ENCODE measurements around the gene LPP.

The LPP gene

DNA sequence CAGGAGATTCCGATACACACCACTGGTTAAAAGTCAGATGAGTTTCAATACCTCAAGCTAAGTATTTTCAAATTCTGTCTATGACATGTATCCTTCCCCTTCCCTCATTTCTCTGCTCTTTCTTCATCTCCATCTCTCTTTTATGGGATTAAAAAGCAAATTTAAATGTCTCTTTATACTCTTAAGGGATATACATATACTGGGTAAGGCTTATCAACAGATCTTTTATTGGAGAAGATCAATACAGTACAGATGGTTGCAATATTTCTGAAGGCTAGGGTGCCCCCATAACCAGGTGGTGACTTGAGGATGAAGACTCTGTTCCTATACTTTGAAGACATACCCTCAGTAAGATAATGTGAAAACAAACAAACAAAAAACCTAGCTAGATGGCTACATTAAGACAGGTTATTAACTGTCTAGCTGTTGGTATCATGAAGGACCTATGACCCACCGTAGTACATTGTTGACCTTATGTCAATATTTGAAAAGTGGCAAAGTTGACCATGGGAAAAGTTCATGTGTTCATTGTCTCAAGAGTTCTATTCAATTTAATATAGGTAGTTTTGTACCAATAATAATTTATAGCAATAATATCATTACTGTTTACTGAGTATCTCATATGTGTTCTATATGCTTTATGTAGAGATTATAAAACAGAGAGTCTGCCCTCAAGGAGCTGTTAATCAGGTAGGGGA lies 319.8 kb downstream of the LPP start:
- DNase-seq (ENCODE audit: low read depth): no peak

DNA sequence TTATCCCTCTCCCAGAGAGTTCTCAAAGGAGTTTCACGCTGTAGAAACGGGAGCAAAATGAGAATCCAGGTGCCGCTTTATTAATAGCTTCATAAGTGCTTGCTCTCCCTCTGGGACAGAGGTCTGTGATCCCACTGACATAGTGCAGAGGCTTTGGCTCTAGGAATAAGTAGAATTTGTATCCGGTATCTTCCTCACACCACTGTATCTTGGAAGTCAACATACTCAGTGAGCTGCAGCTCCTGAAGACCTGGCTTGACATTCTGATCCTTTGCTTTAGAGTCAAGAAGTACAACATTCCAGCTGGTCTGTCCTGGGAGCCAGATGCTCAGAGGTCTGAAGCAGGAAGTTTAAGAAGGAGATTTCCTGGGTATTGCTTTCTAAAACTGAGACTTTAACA lies 323.0 kb downstream of the LPP start:
- no peak for DNase-seq (ENCODE audit: low read depth)

DNA sequence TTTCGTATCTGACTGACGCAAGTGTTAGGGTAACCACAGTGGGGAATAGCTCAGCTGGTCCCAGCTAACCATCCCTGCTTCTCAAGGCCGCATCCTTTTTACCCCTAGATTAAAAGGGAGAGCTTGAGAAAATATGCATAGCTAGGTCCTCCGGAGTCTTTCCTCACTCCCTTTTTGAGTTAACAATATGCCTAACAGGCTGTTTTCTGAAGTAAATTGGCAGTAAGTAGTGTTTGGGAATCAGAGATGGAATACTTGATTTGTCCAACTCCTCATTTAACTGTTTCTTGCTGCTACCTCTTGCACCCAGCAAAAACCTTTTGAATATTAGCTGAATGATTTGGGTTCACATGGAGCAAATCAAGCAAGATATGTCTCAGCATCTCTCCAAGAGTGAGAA lies 326.1 kb downstream of the LPP start:
- DNase-seq (ENCODE audit: low read depth): no peak

DNA sequence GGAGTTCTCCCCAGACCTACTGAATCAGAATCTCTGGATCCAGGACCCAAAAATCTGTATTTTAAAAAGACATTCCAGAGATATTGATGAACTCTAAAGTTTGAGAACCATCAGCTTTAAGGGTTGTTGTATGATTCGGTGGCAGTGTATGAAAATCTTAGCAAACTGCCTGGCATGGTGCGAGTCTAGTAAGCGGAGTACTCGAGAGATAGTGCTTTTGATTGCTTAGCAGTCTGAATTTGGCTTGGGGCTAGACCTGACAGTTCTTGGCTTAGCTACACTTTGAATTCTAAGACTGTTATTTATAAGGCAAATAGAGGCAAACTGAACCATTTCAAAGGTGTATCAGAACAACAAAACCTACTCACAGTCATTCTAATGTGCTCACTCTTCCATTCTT lies 329.0 kb downstream of the LPP start:
- no peak for DNase-seq (ENCODE audit: low read depth)

DNA sequence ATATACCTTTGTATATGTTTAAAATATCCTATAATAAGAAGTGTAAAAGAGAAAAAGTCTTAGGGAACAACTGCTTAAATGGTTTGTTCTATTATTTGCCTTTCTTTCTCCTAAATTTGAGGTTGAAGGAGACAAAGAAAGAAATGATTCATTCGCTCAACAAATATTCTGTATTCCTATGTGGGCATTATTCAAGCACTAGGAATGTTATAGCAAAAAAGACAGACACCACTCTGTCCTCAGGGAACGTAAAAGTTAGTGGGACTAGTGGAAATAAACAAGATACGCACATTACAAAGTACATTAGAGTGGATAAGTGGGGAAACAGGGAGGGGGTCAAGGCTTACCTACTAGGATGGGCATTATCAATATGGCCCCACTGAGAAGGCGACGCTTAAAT lies 332.2 kb downstream of the LPP start:
- no peak for DNase-seq (ENCODE audit: low read depth)

DNA sequence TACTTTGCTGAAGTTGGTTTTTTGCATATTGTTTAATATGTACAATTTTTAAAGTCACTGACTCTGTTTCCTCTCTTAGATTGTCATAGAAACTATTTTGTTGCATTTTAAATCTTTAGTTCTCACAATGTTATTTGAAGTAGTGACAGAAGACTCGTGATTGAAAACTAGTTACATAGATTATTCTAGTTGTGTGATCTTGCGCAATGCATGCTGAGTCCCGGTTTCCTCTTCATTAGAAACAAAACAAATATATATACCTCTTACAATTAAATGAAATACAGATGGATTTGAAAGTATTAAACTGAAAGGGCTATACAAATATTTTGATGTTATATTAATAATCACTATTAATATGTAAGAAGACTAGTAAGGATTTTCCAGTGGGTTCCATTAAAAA lies 333.0 kb downstream of the LPP start:
- DNase-seq (ENCODE audit: low read depth): no peak

DNA sequence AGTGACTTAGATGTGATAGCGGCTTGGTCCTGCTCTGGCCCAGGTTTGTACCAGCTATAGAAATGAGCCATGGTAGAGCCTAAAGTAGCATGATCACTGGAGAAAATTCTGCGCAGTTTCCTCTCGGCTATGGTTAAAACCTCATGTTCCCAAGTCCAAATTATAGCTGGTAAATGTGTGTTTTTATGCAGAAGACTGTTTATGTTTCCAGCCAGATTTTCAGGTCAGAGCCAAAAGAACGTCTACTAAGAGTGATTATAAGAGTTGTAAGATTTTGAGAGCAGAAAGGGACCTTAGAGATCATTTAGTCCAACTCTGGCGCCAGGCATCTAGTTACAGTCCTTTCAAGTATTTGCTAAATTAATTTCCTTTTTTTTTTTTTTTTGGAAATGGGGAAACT lies 333.7 kb downstream of the LPP start:
- DNase-seq (ENCODE audit: low read depth): no peak

DNA sequence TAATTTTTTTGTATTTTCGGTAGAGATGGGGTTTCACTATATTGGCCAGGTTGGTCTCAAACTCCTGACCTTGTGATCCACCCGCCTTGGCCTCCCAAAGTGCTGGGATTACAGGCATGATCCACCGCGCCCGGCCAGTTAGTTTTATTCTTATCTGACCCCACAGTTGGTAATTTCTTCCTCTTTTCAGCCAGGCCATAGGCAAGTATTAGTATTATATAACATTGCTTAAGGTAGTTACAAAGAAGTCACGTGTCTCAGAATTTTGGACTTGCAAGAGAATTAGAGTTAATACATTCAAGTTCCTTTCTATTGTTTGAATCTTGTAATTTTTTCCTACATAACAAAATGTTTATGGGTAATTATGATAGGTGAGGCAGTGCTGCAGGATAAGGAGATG lies 334.8 kb downstream of the LPP start:
- DNase-seq (ENCODE audit: low read depth): no peak

DNA sequence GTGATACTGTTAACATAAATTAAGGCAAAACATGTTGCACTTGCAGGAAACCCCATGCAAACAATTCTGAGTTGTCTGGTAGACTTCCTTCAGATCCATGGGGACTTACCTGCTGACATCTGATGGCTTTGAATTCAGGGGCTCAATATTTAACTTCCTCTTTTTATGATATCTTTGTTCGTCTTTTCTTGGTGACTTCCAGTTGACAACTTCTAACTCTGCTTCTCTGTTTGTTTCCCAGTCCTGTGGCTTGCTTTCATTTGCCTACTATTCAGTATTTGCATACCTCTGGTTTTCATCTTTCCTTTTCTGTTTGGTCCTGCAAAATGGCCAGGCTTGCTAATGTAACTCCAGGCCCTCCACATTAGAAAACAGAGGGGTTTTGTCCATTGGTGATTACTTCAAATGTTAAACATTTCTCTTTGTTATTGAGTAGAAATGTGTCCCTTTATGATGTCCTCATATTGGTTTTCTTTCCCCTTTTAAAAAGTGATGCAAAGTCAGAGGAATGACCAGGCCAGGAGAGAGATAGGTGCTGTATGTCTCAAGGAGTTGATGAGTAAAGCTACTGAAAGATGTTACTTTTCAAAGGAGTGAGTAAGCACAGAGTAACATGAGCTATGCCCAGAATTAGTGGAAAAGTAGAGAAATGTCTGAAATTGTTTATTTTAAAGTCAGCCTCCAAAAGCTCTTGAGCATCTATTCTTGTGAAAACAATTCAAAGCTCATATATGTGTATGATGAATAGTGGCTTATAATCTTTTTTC lies 335.9 kb downstream of the LPP start:
- no peak for DNase-seq (ENCODE audit: low read depth)

DNA sequence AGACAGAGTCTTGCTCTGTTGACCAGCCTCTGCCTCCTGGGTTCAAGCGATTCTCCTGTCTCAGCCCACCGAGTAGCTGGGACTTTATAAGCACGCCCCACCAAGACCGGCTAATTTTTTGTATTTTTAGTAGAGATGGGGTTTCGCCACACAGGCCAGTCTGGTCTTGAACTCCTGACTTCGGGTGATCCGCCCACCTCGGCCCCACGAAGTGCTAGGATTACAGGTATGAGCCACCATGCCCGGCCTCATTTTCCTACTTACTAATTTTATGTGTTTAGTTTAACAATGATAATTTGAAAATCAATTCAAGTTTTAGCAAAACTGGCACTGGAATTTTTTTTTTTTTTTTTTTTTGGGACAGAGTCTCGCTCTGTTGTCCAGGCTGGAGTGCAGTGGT lies 336.5 kb downstream of the LPP start:
- DNase-seq (ENCODE audit: low read depth): no peak

DNA sequence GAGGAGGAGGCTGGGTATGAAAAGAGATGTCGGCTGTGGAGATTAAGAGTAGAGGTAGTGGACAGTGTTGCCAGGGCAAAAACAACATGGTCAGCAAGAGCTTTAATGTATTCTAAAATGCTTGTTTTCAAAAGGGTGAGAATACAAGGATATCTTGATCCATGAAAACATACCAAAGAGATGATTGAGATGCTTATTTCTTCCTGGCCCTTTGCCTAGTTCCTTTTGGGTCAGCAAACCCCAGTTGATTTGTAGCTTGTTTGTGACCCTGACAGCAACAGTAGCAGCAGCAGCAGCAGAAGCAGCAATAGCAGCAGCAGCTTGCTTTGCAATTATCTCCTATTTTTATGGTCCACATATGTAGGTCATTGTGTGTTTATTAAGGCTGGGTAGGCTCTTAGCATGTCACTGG lies 337.3 kb downstream of the LPP start:
- DNase-seq (ENCODE audit: low read depth): no peak

DNA sequence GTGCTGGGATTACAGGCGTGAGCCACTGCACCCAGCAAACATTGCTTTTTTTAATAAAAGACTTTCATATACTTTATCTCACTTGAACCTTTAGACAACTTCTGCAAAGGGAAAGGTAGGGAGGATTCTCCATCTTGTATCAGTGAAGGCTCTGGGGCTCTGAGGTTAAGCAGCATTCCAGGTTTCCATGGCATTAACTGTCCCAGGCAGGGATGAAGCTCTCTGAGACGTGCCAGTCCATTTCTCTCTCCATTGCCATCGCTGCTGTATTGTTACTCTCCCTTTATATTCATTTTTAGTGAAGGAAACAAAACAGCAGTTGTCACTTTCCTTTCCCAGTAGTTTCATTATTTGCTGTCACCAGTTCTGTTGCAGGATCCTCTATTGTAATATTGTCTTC lies 342.4 kb downstream of the LPP start:
- DNase-seq (ENCODE audit: low read depth): no peak

DNA sequence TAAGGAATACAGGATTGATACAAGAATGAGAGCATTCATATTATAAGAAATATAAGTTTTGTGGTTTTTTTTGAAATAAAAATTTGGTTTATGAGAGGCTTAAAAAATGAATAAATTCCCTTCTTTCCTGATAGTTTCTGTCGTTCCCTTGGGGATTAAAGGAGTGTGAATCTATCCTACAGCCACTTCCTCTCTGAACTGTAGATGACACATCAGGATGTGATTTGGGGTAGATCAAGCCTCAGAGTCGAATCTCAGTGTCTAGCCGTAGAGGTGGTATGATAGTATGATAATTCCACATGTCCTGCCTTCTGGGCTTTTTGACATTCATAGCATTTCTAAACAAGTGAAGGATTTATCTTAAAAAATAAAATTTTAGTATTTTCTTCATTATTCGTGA lies 343.1 kb downstream of the LPP start:
- DNase-seq (ENCODE audit: low read depth): no peak

DNA sequence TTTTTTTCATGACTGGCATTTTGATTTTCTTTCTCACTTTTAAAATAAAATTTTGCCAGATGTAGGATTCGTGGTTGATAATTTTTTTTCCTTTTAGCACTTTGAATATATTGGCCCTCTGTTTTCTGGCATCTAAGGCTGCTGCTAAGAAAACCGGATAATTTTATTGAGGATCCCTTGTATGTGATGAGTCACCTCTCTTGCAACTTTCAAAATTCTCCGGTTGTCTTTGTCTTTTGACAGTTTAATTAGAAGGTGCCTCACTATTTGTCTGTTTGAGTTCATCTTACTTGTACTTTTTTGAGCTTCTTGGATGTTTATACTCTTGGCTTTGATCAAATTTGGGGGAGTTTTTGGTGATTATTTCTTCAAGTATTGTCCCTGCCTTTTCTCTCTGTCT lies 349.7 kb downstream of the LPP start:
- no peak for DNase-seq (ENCODE audit: low read depth)

DNA sequence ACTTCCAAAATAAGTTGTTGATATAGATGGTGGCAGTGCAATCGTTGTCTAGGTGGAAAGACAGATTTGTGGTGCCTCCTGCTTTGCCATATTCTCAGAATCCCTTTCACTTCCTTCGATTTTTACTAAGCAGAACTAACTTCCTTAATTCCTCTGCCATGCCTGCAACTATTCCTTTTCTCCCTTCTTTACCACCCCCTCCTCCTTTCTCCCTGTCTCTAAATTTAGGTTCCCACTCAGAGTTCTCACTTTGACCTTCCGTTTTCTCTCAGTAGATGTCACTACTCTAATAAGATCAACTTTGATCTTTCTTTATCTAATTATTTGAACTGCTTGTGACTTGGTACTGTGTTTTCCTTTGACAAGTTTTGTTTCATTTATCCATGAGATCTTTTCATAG lies 351.2 kb downstream of the LPP start:
- no peak for DNase-seq (ENCODE audit: low read depth)

DNA sequence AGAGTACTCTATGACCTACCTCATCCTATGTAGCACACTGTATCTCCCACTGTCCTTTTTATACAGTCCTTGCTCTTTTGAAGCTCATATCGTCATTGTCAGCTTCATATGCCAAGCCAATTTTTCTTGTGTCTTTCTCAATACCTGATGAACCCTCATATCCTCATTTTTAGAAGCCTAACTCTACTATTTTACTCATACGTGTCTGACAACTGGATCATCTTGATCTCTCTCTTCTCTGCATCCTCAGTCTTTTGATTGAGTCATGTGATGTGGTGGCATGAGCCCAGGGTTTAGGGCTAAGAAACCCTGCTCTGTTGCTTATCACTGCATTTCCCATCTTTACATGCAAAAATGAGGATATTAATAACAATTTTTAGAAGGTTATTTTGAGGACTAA lies 352.0 kb downstream of the LPP start:
- DNase-seq (ENCODE audit: low read depth): no peak

DNA sequence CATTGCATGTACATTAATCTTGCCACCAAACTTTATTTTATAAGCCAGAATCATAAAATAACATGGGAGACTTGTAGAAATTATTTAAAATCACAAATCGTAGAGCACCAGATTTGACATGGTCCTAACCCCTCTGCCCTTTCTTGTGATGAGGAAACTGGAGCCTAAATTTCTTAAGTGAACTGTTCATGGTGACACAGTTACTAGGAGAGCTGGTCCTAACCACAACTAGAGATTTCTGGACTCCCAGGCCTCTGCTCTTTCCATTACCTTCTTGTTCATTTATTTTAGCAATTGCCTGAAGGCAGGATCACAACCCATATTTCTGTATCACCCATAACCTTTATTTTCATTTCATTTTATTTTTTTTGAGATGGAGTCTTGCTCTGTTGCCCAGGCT lies 352.5 kb downstream of the LPP start:
- no peak for DNase-seq (ENCODE audit: low read depth)

DNA sequence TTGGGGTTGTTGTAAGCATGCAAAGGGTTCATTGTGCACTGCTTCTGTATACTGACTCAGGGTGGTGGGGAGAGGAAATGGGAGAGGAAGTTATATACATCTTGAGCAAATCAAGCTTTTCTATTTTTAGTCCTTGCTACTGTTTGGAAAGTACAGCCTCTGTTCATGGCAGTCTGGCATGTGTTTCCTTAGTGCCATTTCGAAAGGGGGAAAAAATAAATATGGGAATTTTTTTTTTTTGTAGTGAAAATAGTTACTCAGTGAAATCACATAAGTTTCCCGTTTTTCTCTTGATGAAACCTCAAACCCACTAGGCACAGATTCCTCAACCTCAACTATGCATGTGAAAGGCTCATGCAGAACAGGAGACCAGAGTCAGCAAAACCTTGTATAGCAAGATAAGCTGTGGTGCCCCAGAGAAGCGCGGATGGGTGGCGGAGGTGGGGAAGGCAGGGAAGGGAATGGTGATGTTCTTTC lies 353.3 kb downstream of the LPP start:
- no peak for DNase-seq (ENCODE audit: low read depth)

DNA sequence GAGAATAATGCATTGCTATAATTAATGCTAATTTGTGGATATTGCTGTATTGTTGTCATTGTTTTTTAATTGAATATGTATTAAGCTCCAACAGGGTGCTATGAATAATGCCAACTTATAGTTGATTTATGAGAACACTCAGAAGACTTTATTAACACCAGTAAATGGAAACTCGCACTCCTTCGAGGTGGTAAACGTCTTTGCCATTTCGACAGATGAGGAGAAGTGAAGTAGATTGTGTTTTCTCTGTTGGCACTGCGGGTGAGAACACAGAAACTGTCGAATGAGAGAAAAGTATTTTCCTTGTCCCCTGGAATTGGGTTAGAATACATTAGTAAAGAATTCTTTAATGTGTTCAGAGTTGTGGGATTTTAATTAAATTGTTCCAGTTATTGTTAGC lies 354.5 kb downstream of the LPP start:
- DNase-seq (ENCODE audit: low read depth): no peak

DNA sequence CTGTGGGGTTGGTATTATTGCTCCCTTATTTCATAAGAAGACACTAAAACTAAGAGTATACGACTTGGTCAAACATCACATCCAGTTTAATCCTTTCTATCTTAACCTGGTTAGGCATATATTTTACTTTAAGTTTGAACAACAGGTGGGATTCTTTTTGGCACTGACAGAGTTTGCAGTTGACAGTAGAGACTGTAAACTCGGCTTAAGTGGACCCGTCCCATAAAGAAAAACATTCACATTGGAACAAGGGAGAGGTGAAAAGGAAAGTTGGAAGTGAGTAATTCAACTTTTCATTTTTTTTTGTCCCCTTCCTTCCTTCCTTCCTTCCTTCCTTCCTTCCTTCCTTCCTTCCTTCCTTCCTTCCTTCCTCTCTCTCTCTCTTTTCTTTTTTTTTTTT lies 355.4 kb downstream of the LPP start:
- DNase-seq (ENCODE audit: low read depth): no peak

DNA sequence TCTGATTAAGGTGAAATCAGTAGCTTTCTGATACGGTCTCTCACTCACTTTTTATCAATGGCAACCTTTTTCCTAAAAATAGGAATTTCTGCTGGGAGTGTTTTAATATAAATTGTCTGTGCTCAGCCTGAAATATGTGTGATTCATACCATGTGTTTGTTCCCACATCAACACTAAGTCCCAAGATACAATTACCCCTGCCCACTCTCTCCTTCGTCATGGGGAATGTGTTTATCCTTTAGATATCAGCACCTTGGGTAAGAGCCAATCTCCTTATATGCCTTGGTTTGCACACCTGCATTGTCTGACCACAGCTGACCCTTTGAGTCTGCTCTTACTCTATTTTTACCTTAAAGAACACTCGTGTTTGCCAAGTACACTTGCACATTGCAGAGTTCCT lies 356.4 kb downstream of the LPP start:
- no peak for DNase-seq (ENCODE audit: low read depth)

DNA sequence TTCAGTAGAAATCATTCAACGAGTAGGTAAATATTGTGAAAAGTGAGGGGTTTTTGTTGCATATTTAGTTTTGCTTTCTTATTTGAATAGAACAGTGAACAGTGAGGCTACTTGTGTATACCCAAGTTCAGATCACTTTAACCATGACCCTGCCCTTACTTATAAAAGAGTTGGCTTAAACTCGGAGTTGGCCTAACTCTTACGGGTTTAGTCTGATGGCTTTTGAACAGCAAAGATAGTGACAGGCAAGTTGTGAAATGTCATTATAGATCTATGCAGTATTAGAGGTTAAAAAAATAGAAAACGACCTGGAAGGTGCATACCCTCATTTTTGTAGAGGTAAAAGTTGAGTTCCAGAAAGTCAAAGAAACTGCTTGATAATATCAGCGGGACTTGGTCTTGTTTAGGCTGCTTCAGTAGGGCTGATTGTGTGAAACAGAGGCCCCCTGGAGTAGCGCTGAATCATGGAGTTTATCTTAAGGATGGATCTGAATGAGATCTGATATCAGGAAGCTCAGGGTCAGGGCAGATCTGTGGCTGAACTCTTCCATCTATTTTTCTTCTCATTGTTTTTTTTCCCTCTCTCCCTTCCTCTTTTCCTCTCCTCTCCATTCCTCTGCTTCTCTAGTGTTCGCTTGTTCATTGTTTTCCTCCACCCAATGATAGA lies 359.8 kb downstream of the LPP start:
- DNase-seq (ENCODE audit: low read depth): no peak

DNA sequence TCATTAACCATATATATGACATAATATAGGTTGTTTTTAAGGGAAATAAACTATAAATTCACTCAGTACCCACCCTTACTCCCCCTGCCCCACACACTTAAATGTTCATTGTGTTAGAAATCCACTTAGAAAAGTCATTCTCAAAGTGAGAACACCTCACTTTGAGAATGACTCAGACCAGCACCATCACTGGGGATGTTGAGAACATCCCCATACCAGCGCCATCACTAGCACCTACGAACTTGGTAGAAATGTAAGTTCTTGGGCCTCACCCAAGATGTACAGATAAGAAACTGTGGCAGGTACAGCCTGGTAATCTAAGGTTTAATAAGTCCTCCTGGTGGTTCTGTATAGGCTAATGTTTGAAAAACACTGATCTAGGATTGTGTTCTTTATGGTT lies 362.6 kb downstream of the LPP start:
- no peak for DNase-seq (ENCODE audit: low read depth)

Measured in stimulated activated CD8-positive, alpha-beta memory T cell treated with anti-CD3 and anti-CD28 coated beads, Interleukin-15, amount 100 ng/mL, for 24 hours (primary cell).